H9 (cell line): ENCODE results near the gene STK35. TPM values are rescaled to one million over a fixed set of nuclear protein-coding genes. Genes with fewer than 3 reads are reported as not detected.

ENCODE experiments used
- DNase-seq: peaks from one replicate; pipeline ENCODE4 v3.0.0-alpha.2; 2017
- H2AFZ ChIP-seq: one replicate; pipeline ENCODE4 v1.6.1; 2013; ENCODE audit warnings: mild to moderate bottlenecking, low read length, control low read depth, moderate library complexity
- H2AK5ac ChIP-seq: 2 replicates; pipeline ENCODE4 v1.6.1; 2013; ENCODE audit warnings: low read length, control low read depth, mixed read lengths; ENCODE audit not compliant: insufficient read length
- H2BK120ac ChIP-seq: one replicate; pipeline ENCODE4 v1.6.1; 2013; ENCODE audit warnings: low read depth, mild to moderate bottlenecking, low read length, control low read depth, inconsistent platforms; ENCODE audit not compliant: poor library complexity, severe bottlenecking
- H2BK12ac ChIP-seq: 2 replicates; pipeline ENCODE4 v1.6.1; 2013; ENCODE audit warnings: low read length, control low read depth, mixed read lengths, low read depth; ENCODE audit not compliant: insufficient read length
- H2BK15ac ChIP-seq: 2 replicates; pipeline ENCODE4 v1.6.1; 2013; ENCODE audit warnings: low read depth, low read length, control low read depth
- H2BK20ac ChIP-seq: one replicate; pipeline ENCODE4 v1.6.1; 2013; ENCODE audit warnings: low read depth, mild to moderate bottlenecking, low read length, control low read depth, inconsistent platforms; ENCODE audit not compliant: poor library complexity, severe bottlenecking
- H2BK5ac ChIP-seq: 2 replicates; pipeline ENCODE4 v1.6.1; 2013; ENCODE audit warnings: low read length, control low read depth, mixed read lengths; ENCODE audit not compliant: insufficient read length
- H3K14ac ChIP-seq: 2 replicates; pipeline ENCODE4 v1.6.1; 2013; ENCODE audit warnings: low read length, control low read depth; ENCODE audit not compliant: insufficient read depth
- H3K18ac ChIP-seq: 2 replicates; pipeline ENCODE4 v1.6.1; 2013; ENCODE audit warnings: low read depth, mild to moderate bottlenecking, mixed read lengths, low read length, control low read depth; ENCODE audit not compliant: insufficient read length
- H3K23ac ChIP-seq: 2 replicates; pipeline ENCODE4 v1.6.1; 2013; ENCODE audit warnings: low read length, control low read depth, mixed read lengths, low read depth; ENCODE audit not compliant: insufficient read length
- H3K23me2 ChIP-seq: 2 replicates; pipeline ENCODE4 v1.6.1; 2013; ENCODE audit warnings: low read depth, mild to moderate bottlenecking, mixed read lengths, low read length, control low read depth; ENCODE audit not compliant: insufficient read length, poor library complexity, severe bottlenecking
- H3K27ac ChIP-seq: 2 replicates; pipeline ENCODE4 v1.5.1; 2013; ENCODE audit warnings: low read length, control low read depth, mixed read lengths, low read depth; ENCODE audit not compliant: insufficient read length
- H3K27me3 ChIP-seq: 2 replicates; pipeline ENCODE4 v1.6.1; 2013; ENCODE audit warnings: low read length, control low read depth, inconsistent platforms; ENCODE audit not compliant: insufficient read depth
- H3K4ac ChIP-seq: 2 replicates; pipeline ENCODE4 v1.6.1; 2013; ENCODE audit warnings: low read depth, mild to moderate bottlenecking, control low read depth, inconsistent platforms, low read length, moderate library complexity
- H3K4me1 ChIP-seq: 2 replicates; pipeline ENCODE4 v1.6.1; 2013; ENCODE audit warnings: low read length, control low read depth, inconsistent platforms; ENCODE audit not compliant: insufficient read depth
- H3K4me2 ChIP-seq: 2 replicates; pipeline ENCODE4 v1.6.1; 2013; ENCODE audit warnings: low read length, control low read depth, mixed read lengths; ENCODE audit not compliant: insufficient read length, insufficient read depth
- H3K56ac ChIP-seq: 2 replicates; pipeline ENCODE4 v1.6.1; 2013; ENCODE audit warnings: low read depth, mild to moderate bottlenecking, mixed read lengths, low read length, control low read depth; ENCODE audit not compliant: insufficient read length
- H3K79me1 ChIP-seq: 2 replicates; pipeline ENCODE4 v1.6.1; 2013; ENCODE audit warnings: low read depth, mild to moderate bottlenecking, moderate library complexity, low read length, control low read depth, inconsistent platforms; ENCODE audit not compliant: insufficient read depth, poor library complexity, severe bottlenecking
- H3K79me2 ChIP-seq: 2 replicates; pipeline ENCODE4 v1.6.1; 2013; ENCODE audit warnings: low read length, control low read depth, inconsistent platforms; ENCODE audit not compliant: insufficient read depth
- H3K9ac ChIP-seq: 2 replicates; pipeline ENCODE4 v1.6.1; 2013; ENCODE audit warnings: low read length, control low read depth, mixed read lengths; ENCODE audit not compliant: insufficient read length; ENCODE audit errors: extremely low read depth
- H3K9me3 ChIP-seq: one replicate; pipeline ENCODE4 v1.6.1; 2013; ENCODE audit warnings: low read depth, low read length, inconsistent platforms; ENCODE audit not compliant: control insufficient read depth
- H3T11ph ChIP-seq: one replicate; pipeline ENCODE4 v1.6.1; 2013; ENCODE audit warnings: mild to moderate bottlenecking, low read length, control low read depth, inconsistent platforms
- H4K20me1 ChIP-seq: one replicate; pipeline ENCODE4 v1.6.1; 2013; ENCODE audit not compliant: control insufficient read depth, insufficient read length, insufficient read depth
- H4K5ac ChIP-seq: 2 replicates; pipeline ENCODE4 v1.6.1; 2013; ENCODE audit warnings: low read depth, mild to moderate bottlenecking, mixed read lengths, low read length, control low read depth; ENCODE audit not compliant: insufficient read length
- H4K8ac ChIP-seq: replicated peaks from 2 replicates; pipeline ENCODE4 v1.6.1; 2013; ENCODE audit warnings: low read length, control low read depth, mixed read lengths, low read depth; ENCODE audit not compliant: insufficient read length
- H4K91ac ChIP-seq: 2 replicates; pipeline ENCODE4 v1.6.1; 2013; ENCODE audit warnings: low read depth, mild to moderate bottlenecking, moderate library complexity, mixed read lengths, low read length, control low read depth; ENCODE audit not compliant: insufficient read length
- H3K27ac Mint-ChIP-seq, 3 experiments: 2 replicates in 2 of 3; 3 replicates in 1 of 3; pipeline ENCODE4 v1.8.0; 2020 to 2021; ENCODE audit warnings: mixed read lengths in 3 of 3, mild to moderate bottlenecking in 1 of 3, moderate library complexity in 1 of 3
- H3K27me3 Mint-ChIP-seq: 2 replicates; pipeline ENCODE4 v1.8.0; 2021; ENCODE audit warnings: low read depth, mild to moderate bottlenecking, moderate library complexity, mixed read lengths
- H3K36me3 Mint-ChIP-seq, 3 experiments: 2 replicates in 2 of 3; 3 replicates in 1 of 3; pipeline ENCODE4 v1.8.0; 2020 to 2021; ENCODE audit warnings: low read depth in 3 of 3, mixed read lengths in 3 of 3; ENCODE audit not compliant: insufficient read depth in 1 of 3
- H3K4me1 Mint-ChIP-seq, 2 experiments: 2 replicates each; pipeline ENCODE4 v1.8.0; 2020; ENCODE audit warnings: mixed read lengths in 2 of 2
- H3K4me3 Mint-ChIP-seq, 2 experiments: 2 replicates in 1 of 2; 3 replicates in 1 of 2; pipeline ENCODE4 v1.8.0; 2020 to 2021; ENCODE audit warnings: mild to moderate bottlenecking in 2 of 2, mixed read lengths in 2 of 2, moderate library complexity in 1 of 2
- H3K9me3 Mint-ChIP-seq, 2 experiments: 2 replicates in 1 of 2; 3 replicates in 1 of 2; pipeline ENCODE4 v1.8.0; 2020; ENCODE audit warnings: mild to moderate bottlenecking in 2 of 2, mixed read lengths in 2 of 2, moderate library complexity in 1 of 2
- CTCF ChIP-seq: fragments of 200-600 bp; sonication (generic); conservative IDR thresholded peaks from 3 replicates; pipeline ENCODE4 v1.8.0; 2021; ENCODE audit warnings: antibody characterized with exemption, mild to moderate bottlenecking
- WGBS: extraction: QIAGEN DNeasy Blood & Tissue Kit; methylation state at CpG from one replicate; pipeline ENCODE4 v1.1.7; 2013; ENCODE audit warnings: missing lambda C conversion rate, low lambda C conversion rate, mixed read lengths; ENCODE audit not compliant: insufficient read length; ENCODE audit errors: extremely low coverage; 5-methylcytosine and 5-hydroxymethylcytosine counted together
- total RNA-seq: library from RNA; stranded (reverse); gene quantifications from 2 replicates; pipeline ENCODE4 v1.2.1, GENCODE V29; 2021

STK35 gene
- total RNA-seq, 1 experiment from 2014 or later = 66.2 TPM

GRCh38 chr20:2153326-2153725, 51.7 kb downstream of the STK35 start:
- no peak overlapping the region for H4K91ac ChIP-seq
- no peaks in the 10 kb centered on the region for H3K9me3 ChIP-seq
- H4K20me1 ChIP-seq = no peaks in the 10 kb centered on the region
- no peak overlapping the region for H2BK15ac ChIP-seq
- no peak overlapping the region for H3K14ac ChIP-seq
- H3K79me2 ChIP-seq = no peaks in the 10 kb centered on the region
- Mint-ChIP-seq H3K4me3 (no peak overlapping the region), H3K4me1 (peaks cover 23 to 31% of the 10 kb centered on the region in 2 experiments), H3K36me3 (peaks cover 0 to 11% (median 5%) of the 10 kb centered on the region in 3 experiments; a peak in 4 of 7 replicates), H3K9me3 (no peaks in the 10 kb centered on the region), H3K27me3 (no peaks in the 10 kb centered on the region), H3K27ac (no peak overlapping the region)
- no peak overlapping the region for H3T11ph ChIP-seq
- H2BK5ac ChIP-seq = no peak overlapping the region
- no peaks in the 10 kb centered on the region for H3K79me1 ChIP-seq
- no peak overlapping the region for H4K5ac ChIP-seq
- H3K23ac ChIP-seq = no peak overlapping the region
- H2AFZ ChIP-seq = no peak overlapping the region
- no peak overlapping the region for H3K27ac ChIP-seq
- no peak overlapping the region for H3K4ac ChIP-seq
- no peak overlapping the region for H3K9ac ChIP-seq
- no peak overlapping the region for H3K56ac ChIP-seq
- WGBS = no CpG with 5 or more reads among the region's 4 CpGs
- DNase-seq = no peak
- no peak for TF ChIP-seq CTCF
- no peak overlapping the region for H2AK5ac ChIP-seq
- no peak overlapping the region for H2BK20ac ChIP-seq
- H2BK12ac ChIP-seq = no peak overlapping the region
- no peaks in the 10 kb centered on the region for H3K4me1 ChIP-seq
- H3K18ac ChIP-seq = no peak overlapping the region
- no peak overlapping the region for H4K8ac ChIP-seq
- no peak overlapping the region for H3K4me2 ChIP-seq
- no peak overlapping the region for H2BK120ac ChIP-seq
- H3K27me3 ChIP-seq = no peaks in the 10 kb centered on the region
- H3K23me2 ChIP-seq = no peaks in the 10 kb centered on the region
